SH-SY5Y (cell line): ENCODE data around the gene E2F1.
A peak's percentile ranks its signal among the peaks of the same experiment; 100 is the strongest.

Experiments
- GATA2 ChIP-seq: IDR thresholded peaks from 2 replicates; pipeline ENCODE4 v1.6.1; 2011; ENCODE audit warnings: mild to moderate bottlenecking, low read depth, low read length
- GATA3 ChIP-seq: IDR thresholded peaks from 2 replicates; pipeline ENCODE4 v1.6.1; 2011; ENCODE audit warnings: low read depth, mild to moderate bottlenecking, low read length, moderate library complexity

DNA sequence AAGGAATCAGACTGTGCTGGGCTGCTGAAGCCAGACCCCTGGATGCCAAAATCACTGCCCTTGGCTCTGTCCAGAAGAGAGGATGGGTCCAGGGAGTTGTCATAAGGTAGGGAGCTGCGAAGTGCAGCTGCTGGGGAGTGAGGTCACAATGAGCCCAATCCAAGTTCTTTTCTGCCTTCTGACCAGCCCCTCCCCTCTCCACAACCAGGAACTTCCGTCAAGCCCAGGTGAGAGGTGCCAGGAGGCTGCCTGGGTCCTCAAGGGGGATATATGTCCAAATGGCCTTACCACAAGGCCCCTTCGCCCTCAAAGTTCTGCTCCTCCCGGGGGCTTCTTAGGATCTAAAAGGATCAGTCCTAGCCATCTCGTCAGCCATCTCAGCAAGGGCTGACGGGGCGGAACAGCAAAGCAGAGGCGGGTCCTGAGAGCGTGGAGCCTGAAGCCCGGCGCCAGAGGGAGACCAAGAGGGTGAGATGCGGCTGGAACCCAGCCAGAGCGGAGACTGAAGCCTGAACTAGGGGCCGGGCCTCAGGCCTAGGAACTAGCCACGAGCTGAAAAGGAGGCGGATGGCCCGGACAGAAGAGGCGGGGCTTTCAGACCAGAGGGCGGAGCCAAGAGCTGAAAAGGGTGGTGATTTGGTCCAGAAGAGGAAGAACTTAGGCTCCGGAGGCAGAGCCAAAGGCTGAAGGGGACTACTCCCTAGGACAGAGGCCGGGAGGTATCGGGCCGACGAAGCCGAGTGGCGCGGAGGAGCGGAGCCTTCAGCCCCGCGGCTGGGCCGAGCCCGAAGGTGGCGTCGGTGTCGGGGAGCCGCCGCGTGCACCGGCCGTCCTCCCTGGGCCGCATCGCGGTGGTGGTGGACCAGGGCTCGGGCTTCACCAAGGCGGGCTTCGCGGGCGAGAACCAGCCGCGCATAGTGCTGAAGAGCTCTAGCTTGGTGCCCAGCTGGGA is 19.6 kb downstream of the E2F1 start, which contains the start of gene ACTL10:
- TF ChIP-seq GATA2 (peak; percentile 51), GATA3 (no peak)
